ENCODE measurements around the gene ERGIC1. TPM values are rescaled to one million over a fixed set of nuclear protein-coding genes. Genes with fewer than 3 reads are reported as not detected.

Gene ERGIC1
- total RNA-seq, 4 donors from 2014 or later, result 116 to 172 (median 144) TPM

DNA sequence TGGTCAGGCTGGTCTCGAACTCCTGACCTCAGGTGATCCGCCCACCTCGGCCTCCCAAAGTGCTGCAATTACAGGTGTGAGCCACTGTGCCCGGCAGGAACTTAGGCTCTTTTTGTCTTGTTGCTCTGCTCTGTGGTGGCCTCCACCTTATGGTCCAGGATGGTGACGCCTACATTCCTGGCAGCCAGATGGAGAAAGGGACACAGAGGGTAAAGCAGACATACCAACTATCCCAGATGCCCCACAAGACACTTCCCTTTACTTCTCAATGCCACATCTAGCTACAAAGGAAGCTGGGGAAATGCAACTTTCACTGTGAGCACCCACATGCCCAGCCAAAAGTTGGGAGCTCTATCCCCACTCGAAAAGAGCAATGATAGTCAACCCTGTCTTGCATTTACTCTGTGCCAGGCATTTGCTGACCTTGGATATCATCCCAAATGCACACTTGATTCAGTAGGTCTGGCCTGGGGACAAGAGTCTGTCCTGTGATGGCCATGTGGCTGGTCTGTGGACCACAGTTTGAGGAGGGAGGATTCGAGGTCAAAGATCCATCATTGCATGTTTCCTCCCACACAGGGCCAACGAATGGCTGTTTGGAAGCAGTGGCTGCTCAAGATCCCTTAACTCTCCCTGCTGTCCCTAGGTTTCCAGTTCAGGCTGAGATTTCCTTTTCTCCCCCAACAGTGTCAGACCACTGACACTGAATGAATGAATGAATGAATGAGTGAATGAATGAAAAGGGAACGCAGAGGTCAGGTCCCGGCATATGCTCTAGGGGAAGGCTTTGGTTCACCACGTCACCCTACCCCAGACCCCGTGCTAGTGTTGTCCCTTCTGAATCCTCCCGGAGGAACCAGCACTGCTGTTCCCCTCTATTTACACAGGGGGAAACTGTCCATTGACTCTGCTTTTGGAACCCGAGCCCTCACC lies 1.4 kb upstream of the ERGIC1 start:
- no peak for TF ChIP-seq EP300 (IDR thresholded peaks at IDR 0.05)
- TF ChIP-seq, protein P1, sequence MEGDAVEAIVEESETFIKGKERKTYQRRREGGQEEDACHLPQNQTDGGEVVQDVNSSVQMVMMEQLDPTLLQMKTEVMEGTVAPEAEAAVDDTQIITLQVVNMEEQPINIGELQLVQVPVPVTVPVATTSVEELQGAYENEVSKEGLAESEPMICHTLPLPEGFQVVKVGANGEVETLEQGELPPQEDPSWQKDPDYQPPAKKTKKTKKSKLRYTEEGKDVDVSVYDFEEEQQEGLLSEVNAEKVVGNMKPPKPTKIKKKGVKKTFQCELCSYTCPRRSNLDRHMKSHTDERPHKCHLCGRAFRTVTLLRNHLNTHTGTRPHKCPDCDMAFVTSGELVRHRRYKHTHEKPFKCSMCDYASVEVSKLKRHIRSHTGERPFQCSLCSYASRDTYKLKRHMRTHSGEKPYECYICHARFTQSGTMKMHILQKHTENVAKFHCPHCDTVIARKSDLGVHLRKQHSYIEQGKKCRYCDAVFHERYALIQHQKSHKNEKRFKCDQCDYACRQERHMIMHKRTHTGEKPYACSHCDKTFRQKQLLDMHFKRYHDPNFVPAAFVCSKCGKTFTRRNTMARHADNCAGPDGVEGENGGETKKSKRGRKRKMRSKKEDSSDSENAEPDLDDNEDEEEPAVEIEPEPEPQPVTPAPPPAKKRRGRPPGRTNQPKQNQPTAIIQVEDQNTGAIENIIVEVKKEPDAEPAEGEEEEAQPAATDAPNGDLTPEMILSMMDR (IDR thresholded peaks at IDR 0.05), result no peak
- no peak for TF ChIP-seq POLR2AphosphoS5 (IDR thresholded peaks at IDR 0.05)
- no peak for TF ChIP-seq POLR2A (IDR thresholded peaks at IDR 0.05)
- Histone ChIP-seq H3K4me3 (no peak overlapping the region), H3K9me3 (no peaks in the 10 kb centered on the region), H3K27ac (peak overlapping the region; percentile 69 to 90 (median 89)), H3K27me3 (no peaks in the 10 kb centered on the region), H3K36me3 (no peaks in the 10 kb centered on the region), H3K4me1 (peaks cover 0 to 38% (median 22%) of the 10 kb centered on the region in 3 donors)
- WGBS, 2 donors (ENCODE audit: low coverage in 1 of 2), result 78 to 81% methylated on average over 5 to 13 of the region's 14 CpGs
- ATAC-seq, result no peak

- TF ChIP-seq POLR2A (IDR thresholded peaks at IDR 0.05), result no peak
- TF ChIP-seq EP300 (IDR thresholded peaks at IDR 0.05), result no peak
- Histone ChIP-seq H3K27ac (peak overlapping the region; percentile 69 to 90 (median 89)), H3K36me3 (no peaks in the 10 kb centered on the region), H3K4me3 (peak overlapping the region in 1 of 2 donors; percentile 95), H3K4me1 (peaks cover 0 to 45% (median 26%) of the 10 kb centered on the region in 3 donors), H3K27me3 (no peaks in the 10 kb centered on the region), H3K9me3 (no peaks in the 10 kb centered on the region)
- no peak for ATAC-seq
- no CpG with 5 or more reads among the region's 6 CpGs for WGBS, 2 donors (ENCODE audit: low coverage in 1 of 2)
These were observed 722 bp upstream of the ERGIC1 start for GRCh38 chr5:172833372-172833685.

DNA sequence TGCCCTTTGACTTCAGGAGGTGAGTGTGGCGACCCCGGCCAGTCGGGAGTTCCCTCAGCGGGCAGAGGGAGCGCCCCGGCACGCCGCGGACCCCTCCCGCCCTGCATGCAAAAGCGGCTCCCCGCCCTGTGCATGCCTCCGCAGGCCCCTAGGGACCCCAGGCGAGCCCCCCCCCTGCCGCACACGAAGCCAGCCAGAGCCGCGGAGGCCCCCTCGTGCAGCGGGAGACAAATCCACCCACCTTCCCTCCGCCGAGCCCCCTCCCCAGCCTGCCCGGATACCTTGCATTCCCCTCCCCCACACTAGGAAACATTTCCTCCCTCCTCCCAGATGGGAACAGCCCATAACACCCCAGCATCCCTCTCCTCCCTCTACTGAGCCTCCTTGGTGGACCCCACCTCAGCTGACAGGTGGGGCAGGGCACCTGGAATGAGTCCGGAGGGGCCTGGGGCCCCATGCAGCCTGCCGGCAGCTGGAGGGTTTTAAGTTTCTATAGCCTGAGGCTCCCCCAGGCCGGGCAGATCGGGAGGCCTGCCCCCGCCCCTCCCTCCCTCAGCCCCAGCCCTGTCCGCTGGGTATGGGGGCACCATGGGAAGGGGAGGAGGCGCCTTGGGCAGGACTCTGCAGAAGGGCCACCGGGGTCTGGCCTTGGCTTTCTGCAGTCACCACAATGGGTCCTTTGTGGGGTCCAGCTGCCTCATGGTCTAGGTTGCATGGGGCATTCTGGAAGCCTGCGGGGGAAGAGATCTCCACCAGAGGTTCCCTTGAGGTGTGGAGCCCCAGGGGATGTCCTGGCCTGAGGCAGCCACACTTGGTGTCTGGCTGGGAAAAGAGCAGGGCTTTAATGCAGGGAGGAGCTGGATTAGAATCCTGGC lies 601 bp downstream of the ERGIC1 start:
- peak overlapping the region; percentile 90 to 95 for H3K4me3 ChIP-seq
- H3K36me3 ChIP-seq, result no peaks in the 10 kb centered on the region
- H3K9me3 ChIP-seq, result no peaks in the 10 kb centered on the region
- peak; percentile 16 for ATAC-seq
- H3K4me1 ChIP-seq, result peaks cover 0 to 56% (median 26%) of the 10 kb centered on the region in 3 donors
- H3K27me3 ChIP-seq, result no peaks in the 10 kb centered on the region
- H3K27ac ChIP-seq, result peak overlapping the region; percentile 69 to 90 (median 89)
- TF ChIP-seq POLR2AphosphoS5 (IDR thresholded peaks at IDR 0.05), result peak; percentile 38
- TF ChIP-seq POLR2A (IDR thresholded peaks at IDR 0.05), result no peak
- TF ChIP-seq, protein P1 (IDR thresholded peaks at IDR 0.05), result peak in 2 of 4 experiments; percentile 10 to 29
- WGBS, 2 donors (ENCODE audit: low coverage in 1 of 2), result 0% methylated on average over 2 of the region's 32 CpGs; no CpG with 5 or more reads in 1 of the 2 donors

DNA sequence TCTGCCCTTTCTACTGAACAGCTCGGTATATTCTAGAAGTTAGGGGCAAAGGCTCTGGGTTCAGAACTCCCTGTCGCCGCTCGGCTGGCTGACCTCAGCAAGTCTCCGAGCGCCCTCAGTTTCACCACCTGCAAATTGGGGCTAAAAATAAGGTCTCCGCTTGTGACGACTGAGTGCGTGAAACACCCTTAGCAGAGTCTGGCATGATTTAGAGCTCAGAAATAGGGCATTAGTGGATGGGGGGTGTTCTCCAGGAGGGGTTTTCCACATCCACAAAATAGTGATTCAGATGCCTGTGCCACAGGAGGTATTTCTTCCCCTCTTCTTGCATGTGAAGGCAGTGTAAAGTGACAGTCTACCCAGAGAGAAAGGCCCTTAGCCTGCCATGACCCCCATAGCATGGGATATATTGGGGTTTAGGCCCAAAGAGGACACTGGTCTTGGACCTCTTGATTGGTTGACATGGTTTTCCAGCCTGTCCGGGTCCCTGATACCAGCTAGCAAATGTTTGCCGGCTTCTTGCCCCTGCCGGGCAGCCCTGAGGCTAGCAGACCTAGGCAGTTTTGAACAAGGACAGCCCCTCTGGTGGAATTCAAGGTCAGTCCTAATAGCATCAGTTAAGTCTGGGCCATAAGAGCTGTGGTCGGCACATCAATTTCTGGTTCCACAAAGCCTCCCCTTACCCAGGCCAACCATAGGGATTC lies 1.4 kb downstream of the ERGIC1 start:
- no peak for ATAC-seq
- H3K36me3 ChIP-seq, result no peaks in the 10 kb centered on the region
- H3K4me1 ChIP-seq, result peaks cover 0 to 64% (median 30%) of the 10 kb centered on the region in 3 donors
- TF ChIP-seq, protein P1 (IDR thresholded peaks at IDR 0.05), result no peak
- TF ChIP-seq POLR2AphosphoS5 (IDR thresholded peaks at IDR 0.05) (no peak), POLR2A (IDR thresholded peaks at IDR 0.05) (no peak), EP300 (IDR thresholded peaks at IDR 0.05) (no peak)
- WGBS, 2 donors (ENCODE audit: low coverage in 1 of 2), result 39 to 60% methylated on average over 1 to 4 of the region's 13 CpGs
- H3K4me3 ChIP-seq, result peak overlapping the region; percentile 90 to 95
- peak overlapping the region; percentile 69 to 90 (median 89) for H3K27ac ChIP-seq
- no peaks in the 10 kb centered on the region for H3K27me3 ChIP-seq
- no peaks in the 10 kb centered on the region for H3K9me3 ChIP-seq

GRCh38 chr5:172835994-172836356 lies 1.9 kb downstream of the ERGIC1 start:
- peak overlapping the region in 1 of 2 donors; percentile 95 for H3K4me3 ChIP-seq
- peak overlapping the region; percentile 69 to 90 (median 89) for H3K27ac ChIP-seq
- WGBS, 2 donors (ENCODE audit: low coverage in 1 of 2), result 96% methylated on average over 3 of the region's 4 CpGs; no CpG with 5 or more reads in 1 of the 2 donors
- no peaks in the 10 kb centered on the region for H3K36me3 ChIP-seq
- ATAC-seq, result no peak
- no peaks in the 10 kb centered on the region for H3K9me3 ChIP-seq
- TF ChIP-seq POLR2AphosphoS5 (IDR thresholded peaks at IDR 0.05) (no peak), POLR2A (IDR thresholded peaks at IDR 0.05) (no peak), EP300 (IDR thresholded peaks at IDR 0.05) (no peak)
- TF ChIP-seq, protein P1 (IDR thresholded peaks at IDR 0.05), result no peak
- H3K27me3 ChIP-seq, result no peaks in the 10 kb centered on the region
- peaks cover 0 to 69% (median 35%) of the 10 kb centered on the region in 3 donors for H3K4me1 ChIP-seq

Measured in gastroesophageal sphincter (tissue), 4 donors.